Adrenal gland (tissue), 12 donors: ENCODE data around the gene DCTPP1. TPM values are rescaled to one million over a fixed set of nuclear protein-coding genes. Genes with fewer than 3 reads are reported as not detected.

Experiments used
- DNase-seq, 7 donors: peaks; one replicate each; pipeline ENCODE4 v3.0.0-alpha.2; 2019 to 2020
- H3K27ac ChIP-seq, 5 donors: fragments of 200-600 bp; sonication (generic) in 4 of 5; 1 replicate in 3 of 5; 2 replicates in 2 of 5; pipeline versions ENCODE4 v1.5.1 to v1.8.0; 2016 to 2020; ENCODE audit warnings: mild to moderate bottlenecking in 1 of 5
- H3K27me3 ChIP-seq: fragments of 200-600 bp; 2 replicates; pipeline ENCODE4 v1.8.0; 2021
- H3K36me3 ChIP-seq, 2 donors: fragments of 200-600 bp; replicated peaks in 1 of 2; 1 replicate in 1 of 2; 2 replicates in 1 of 2; pipeline versions ENCODE4 v1.5.1 to v1.8.0; 2018 to 2022
- H3K4me1 ChIP-seq, 2 donors: fragments of 200-600 bp; replicated peaks in 1 of 2; 1 replicate in 1 of 2; 2 replicates in 1 of 2; pipeline versions ENCODE4 v1.5.1 to v1.8.0; 2018 to 2021
- H3K4me3 ChIP-seq, 4 donors: fragments of 200-600 bp; sonication (generic) in 3 of 4; one replicate each; pipeline ENCODE4 v1.5.1; 2016 to 2018
- H3K9me3 ChIP-seq, 3 donors: fragments of 200-600 bp; sonication (generic) in 1 of 3; replicated peaks in 1 of 3; 1 replicate in 2 of 3; 2 replicates in 1 of 3; pipeline versions ENCODE4 v1.5.1 to v1.8.0; 2016 to 2021
- CTCF ChIP-seq, 6 experiments: fragments of 450-650 bp in 4 of 6; fragments of 200-600 bp in 2 of 6; sonication (generic) in 1 of 6; IDR thresholded peaks; 1 replicate in 5 of 6; 2 replicates in 1 of 6; pipeline versions ENCODE4 v1.5.1 to v1.8.0; 2016 to 2021; ENCODE audit warnings: antibody characterized with exemption in 6 of 6, mild to moderate bottlenecking in 2 of 6, moderate library complexity in 1 of 6
- POLR2A ChIP-seq, 2 donors: fragments of 450-650 bp; IDR thresholded peaks; one replicate each; pipeline ENCODE4 v1.6.1; 2017; ENCODE audit warnings: antibody characterized with exemption in 2 of 2, mild to moderate bottlenecking in 2 of 2, moderate library complexity in 1 of 2
- WGBS, 4 donors: extraction: QIAGEN DNeasy Blood & Tissue Kit in 2 of 4; methylation state at CpG; one replicate each; pipeline versions ENCODE4 v1.1.5 to v1.1.7; 2013 to 2017; 5-methylcytosine and 5-hydroxymethylcytosine counted together
- intact Hi-C, 2 donors: fragments of 100-400 bp; cut with DNase I; formaldehyde crosslinking; loops; one replicate each; pipeline versions ENCODE4 v1.14.1 to v1.15.0; 2022 to 2023
- polyA plus RNA-seq, 3 donors: library from polyadenylated mRNA; stranded (reverse); fragments of 200-250 nt in 2 of 3; fragments of 350-450 nt in 1 of 3; fragmentation: Illumina TruSeq in 1 of 3; extraction: RNeasy Lipid Tissue Mini Kit (QIAGEN cat#74804) in 1 of 3; gene quantifications; one replicate each; pipeline ENCODE4 v1.2.3, GENCODE V29; 2013 to 2014
- total RNA-seq, 9 donors: library from RNA; depleted of rRNA in 4 of 9; stranded (reverse); fragments of >200 nt in 4 of 9; fragments of 120-200 nt in 1 of 9; fragmentation: NEBNext Ultra II Directional in 1 of 9; extraction: Animal tissue kit (Norgen Biotek cat#: 25700) in 1 of 9; gene quantifications; one replicate each; pipeline versions ENCODE4 v1.1.0 to v1.2.4, GENCODE V29; 2013 to 2023
- donor health status: healthy with polysubstance abuse.
- donor health status: Bipolar disorder and iron deficiency.
- donor health status: DM: yes; HTN: yes; CAD: no.
- donor health status: DM: no; HTN: no; CAD: no.
- donor health status: DM: no; HTN: no; CAD: no.
- donor health status: DM: yes; HTN: yes; CAD: no.

DCTPP1 gene
- total and polyA plus RNA-seq, 12 donors: 11.7 to 33.9 (median 28.7) TPM

GRCh38 chr16:30416624-30417528 is 13.0 kb downstream of the DCTPP1 start:
- H3K27ac ChIP-seq: peak overlapping the region in 3 of 5 donors; percentile 75 to 95 (median 94)
- peaks cover 16 to 25% of the 10 kb centered on the region in 2 donors for H3K4me1 ChIP-seq
- peak in 2 of 7 donors; percentile 16 to 46 for DNase-seq
- 65 to 86% (median 72%) methylated on average over 11 to 18 of the region's 18 CpGs for WGBS, 4 donors
- TF ChIP-seq POLR2A (IDR thresholded peaks at IDR 0.05) (no peak), CTCF (IDR thresholded peaks at IDR 0.05) (no peak)
- H3K4me3 ChIP-seq: peak overlapping the region in 3 of 4 donors; percentile 30 to 84 (median 48)
- intact Hi-C loops: no loop called here
- H3K36me3 ChIP-seq: peaks cover 0 to under 1% of the 10 kb centered on the region in 2 donors
- H3K27me3 ChIP-seq: no peaks in the 10 kb centered on the region
- H3K9me3 ChIP-seq: no peaks in the 10 kb centered on the region

GRCh38 chr16:30416047-30416603 is 13.7 kb downstream of the DCTPP1 start:
- intact Hi-C loops: no loop called here
- 90 to 97% (median 93%) methylated on average over 4 of the region's 4 CpGs for WGBS, 4 donors
- Histone ChIP-seq H3K9me3 (no peaks in the 10 kb centered on the region), H3K27ac (peak overlapping the region in 1 of 5 donors; percentile 95), H3K27me3 (no peaks in the 10 kb centered on the region), H3K36me3 (no peaks in the 10 kb centered on the region), H3K4me1 (peaks cover 16 to 25% of the 10 kb centered on the region in 2 donors), H3K4me3 (no peak overlapping the region)
- no peak for DNase-seq
- no peak for TF ChIP-seq CTCF (IDR thresholded peaks at IDR 0.05)

GRCh38 chr16:30414159-30414558 is 15.7 kb downstream of the DCTPP1 start:
- H3K27ac ChIP-seq: peak overlapping the region in 4 of 5 donors; percentile 37 to 81 (median 78)
- DNase-seq: peak; percentile 58 to 84 (median 77)
- WGBS, 4 donors: 56 to 84% (median 71%) methylated on average over 4 to 5 of the region's 5 CpGs
- H3K9me3 ChIP-seq: no peaks in the 10 kb centered on the region
- H3K4me3 ChIP-seq: no peak overlapping the region
- H3K27me3 ChIP-seq: no peaks in the 10 kb centered on the region
- no peaks in the 10 kb centered on the region for H3K36me3 ChIP-seq
- peaks cover 18 to 36% of the 10 kb centered on the region in 2 donors for H3K4me1 ChIP-seq
- no peak for TF ChIP-seq POLR2A (IDR thresholded peaks at IDR 0.05)
- TF ChIP-seq CTCF (IDR thresholded peaks at IDR 0.05): no peak
- intact Hi-C loops: no loop called here

- H3K27ac ChIP-seq: peak overlapping the region; percentile 19 to 81 (median 76)
- intact Hi-C loops: no loop called here
- no peaks in the 10 kb centered on the region for H3K27me3 ChIP-seq
- WGBS, 4 donors: 51 to 66% (median 61%) methylated on average over 6 of the region's 6 CpGs
- peaks cover 26 to 42% of the 10 kb centered on the region in 2 donors for H3K4me1 ChIP-seq
- no peak for DNase-seq
- H3K9me3 ChIP-seq: no peaks in the 10 kb centered on the region
- H3K36me3 ChIP-seq: no peaks in the 10 kb centered on the region
- H3K4me3 ChIP-seq: no peak overlapping the region
- TF ChIP-seq POLR2A (IDR thresholded peaks at IDR 0.05) (no peak), CTCF (IDR thresholded peaks at IDR 0.05) (no peak)
Observed at GRCh38 chr16:30413112-30413806, 16.6 kb downstream of the DCTPP1 start.
